Muscle of back (tissue), 13 donors: Measurements from ENCODE around the gene GPX6. TPM values are rescaled to one million over a fixed set of nuclear protein-coding genes. Genes with fewer than 3 reads are reported as not detected.
"Not testable (repeated sequence)": the region's sequence is repeated elsewhere in the genome, so short reads cannot be mapped to it uniquely, and the experiment has no call there.

ENCODE experiments used
- DNase-seq, 3 donors: peaks; one replicate each; pipeline versions ENCODE4 v3.0.0 to v3.0.0-alpha.2; 2013
- long read RNA-seq, 9 donors: transcript quantifications; one replicate each; lab custom pipeline, GENCODE V29; 2026
- polyA plus RNA-seq, 10 donors: library from polyadenylated mRNA; unstranded; fragments of 120-200 nt; gene quantifications; one replicate each; pipeline ENCODE4 v1.2.1, GENCODE V29; 2013; ENCODE audit not compliant: insufficient read length in 10 of 10

GPX6 gene
- polyA plus RNA-seq = under 1 TPM in 1 of 10 donors, not detected in 9; 0.08 TPM
- long read RNA-seq, donor 1 = 0 reads
- long read RNA-seq, donor 2 = 0 reads
- long read RNA-seq, donor 3 = 0 reads
- long read RNA-seq, donor 4 = 0 reads
- long read RNA-seq, donor 5 = 0 reads
- long read RNA-seq, donor 6 = 0 reads
- long read RNA-seq, donor 7 = 0 reads
- long read RNA-seq, donor 8 = 0 reads
- long read RNA-seq, donor 9 = 0 reads

GRCh38 chr6:28515676-28516075 lies at the start of gene GPX6:
GPX6 (minus strand) TSS chr6:28515793; CDS start chr6:28515743, 50 bp downstream.
- DNase-seq = no peak

GRCh38 chr6:28563430-28564095 lies 48.0 kb upstream of the GPX6 start:
- no peak for DNase-seq

GRCh38 chr6:28558629-28559028 lies 43.0 kb upstream of the GPX6 start:
- no peak for DNase-seq

GRCh38 chr6:28555136-28555535 lies 39.5 kb upstream of the GPX6 start:
- no peak for DNase-seq

- DNase-seq = no peak
Measured at GRCh38 chr6:28553986-28554881, 38.6 kb upstream of the GPX6 start.

- no peak for DNase-seq
Measured at GRCh38 chr6:28553384-28553985, 37.9 kb upstream of the GPX6 start.

- DNase-seq = no peak
Measured at GRCh38 chr6:28551891-28552666, 36.5 kb upstream of the GPX6 start.

- DNase-seq = not testable (repeated sequence)
Measured at GRCh38 chr6:28547003-28547402, 31.4 kb upstream of the GPX6 start.

GRCh38 chr6:28545955-28546354 lies 30.4 kb upstream of the GPX6 start:
- DNase-seq = no peak

GRCh38 chr6:28543651-28544610 lies 28.3 kb upstream of the GPX6 start:
- peak in 2 of 3 donors; percentile 38 to 82 for DNase-seq

- DNase-seq = peak; percentile 59 to 85 (median 72)
Measured at GRCh38 chr6:28542440-28543296, 27.1 kb upstream of the GPX6 start.

GRCh38 chr6:28541996-28542395 lies 26.4 kb upstream of the GPX6 start:
- DNase-seq = no peak

GRCh38 chr6:28537509-28538140 lies 22.0 kb upstream of the GPX6 start:
- no peak for DNase-seq

- DNase-seq = peak in 2 of 3 donors; percentile 15 to 39
Measured at GRCh38 chr6:28537065-28537464, 21.5 kb upstream of the GPX6 start.

GRCh38 chr6:28534875-28535274 lies 19.3 kb upstream of the GPX6 start:
- no peak for DNase-seq

GRCh38 chr6:28534306-28534705 lies 18.7 kb upstream of the GPX6 start:
- no peak for DNase-seq

GRCh38 chr6:28531479-28532128 lies 16.0 kb upstream of the GPX6 start:
- no peak for DNase-seq

- DNase-seq = no peak
Measured at GRCh38 chr6:28530777-28531176, 15.2 kb upstream of the GPX6 start.
